ENCODE data around the gene FUT7.
A peak's percentile ranks its signal among the peaks of the same experiment; 100 is the strongest.

FUT7 gene

DNA sequence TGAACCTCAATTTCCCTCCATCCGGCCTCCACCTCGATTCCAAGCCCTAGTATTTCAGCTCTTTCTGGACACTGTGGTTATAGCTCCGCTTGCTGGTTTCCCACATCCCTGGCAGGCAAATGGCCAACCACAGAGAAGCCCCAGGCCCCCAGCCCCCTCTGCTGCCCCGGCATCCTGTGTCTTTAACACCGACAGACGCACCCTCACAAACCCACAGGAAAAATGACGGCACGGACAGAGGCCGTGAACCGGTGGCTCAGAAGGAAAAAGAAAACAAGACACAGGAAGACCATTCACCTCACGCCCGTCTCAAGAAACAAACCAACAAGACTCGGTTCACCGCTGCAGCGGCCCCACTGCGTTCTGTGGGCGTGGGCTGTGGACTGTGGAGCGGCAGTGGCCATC lies 34.1 kb downstream of the FUT7 start:
- Histone ChIP-seq H3K27ac (no peak overlapping the region), H3K4me3 (ENCODE audit: low read depth in 1 of 2, low read length in 1 of 2) (no peak overlapping the region)
- no peak for TF ChIP-seq CTCF (IDR thresholded peaks at IDR 0.05)

DNA sequence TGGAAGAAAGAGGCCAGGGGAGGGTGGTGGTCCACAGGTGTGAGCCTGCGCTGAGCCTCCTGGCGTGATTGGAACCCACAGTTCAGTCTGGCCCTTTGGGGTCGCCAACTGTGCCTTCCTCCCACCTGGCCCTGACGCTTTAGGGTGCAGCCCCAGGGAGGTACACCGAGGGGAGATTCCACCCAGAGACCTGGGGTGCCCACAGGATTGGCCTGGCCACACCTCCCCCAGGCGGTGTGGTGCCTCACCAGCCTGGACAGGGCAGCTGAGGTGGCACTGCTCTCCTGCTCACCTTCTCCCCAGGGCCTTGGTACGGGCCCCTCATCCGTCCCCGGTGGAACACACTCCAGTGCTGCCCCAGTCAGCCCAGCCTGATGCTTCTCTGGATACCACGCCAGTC lies 34.5 kb downstream of the FUT7 start:
- H3K36me3 ChIP-seq, result no peaks in the 10 kb centered on the region
- no peak for TF ChIP-seq CTCF (IDR thresholded peaks at IDR 0.05)
- no peak overlapping the region for H3K27ac ChIP-seq
- H3K27me3 ChIP-seq, result peaks cover 46% of the 10 kb centered on the region
- H3K9me3 ChIP-seq, result no peaks in the 10 kb centered on the region
- H3K4me1 ChIP-seq (ENCODE audit: control insufficient read depth in 1 of 2, insufficient read depth in 1 of 2, low read depth in 1 of 2, low read length in 1 of 2), result peaks cover 61 to 96% of the 10 kb centered on the region in 2 experiments
- no peak overlapping the region for H3K4me3 ChIP-seq (ENCODE audit: low read depth in 1 of 2, low read length in 1 of 2)

More for the DNA sequence above, 34.1 kb downstream of the FUT7 start:
- H3K4me1 ChIP-seq (ENCODE audit: control insufficient read depth in 1 of 2, insufficient read depth in 1 of 2, low read depth in 1 of 2, low read length in 1 of 2), result peaks cover 57 to 95% of the 10 kb centered on the region in 2 experiments
- H3K36me3 ChIP-seq, result no peaks in the 10 kb centered on the region
- H3K27me3 ChIP-seq, result peaks cover 46% of the 10 kb centered on the region
- no peaks in the 10 kb centered on the region for H3K9me3 ChIP-seq

DNA sequence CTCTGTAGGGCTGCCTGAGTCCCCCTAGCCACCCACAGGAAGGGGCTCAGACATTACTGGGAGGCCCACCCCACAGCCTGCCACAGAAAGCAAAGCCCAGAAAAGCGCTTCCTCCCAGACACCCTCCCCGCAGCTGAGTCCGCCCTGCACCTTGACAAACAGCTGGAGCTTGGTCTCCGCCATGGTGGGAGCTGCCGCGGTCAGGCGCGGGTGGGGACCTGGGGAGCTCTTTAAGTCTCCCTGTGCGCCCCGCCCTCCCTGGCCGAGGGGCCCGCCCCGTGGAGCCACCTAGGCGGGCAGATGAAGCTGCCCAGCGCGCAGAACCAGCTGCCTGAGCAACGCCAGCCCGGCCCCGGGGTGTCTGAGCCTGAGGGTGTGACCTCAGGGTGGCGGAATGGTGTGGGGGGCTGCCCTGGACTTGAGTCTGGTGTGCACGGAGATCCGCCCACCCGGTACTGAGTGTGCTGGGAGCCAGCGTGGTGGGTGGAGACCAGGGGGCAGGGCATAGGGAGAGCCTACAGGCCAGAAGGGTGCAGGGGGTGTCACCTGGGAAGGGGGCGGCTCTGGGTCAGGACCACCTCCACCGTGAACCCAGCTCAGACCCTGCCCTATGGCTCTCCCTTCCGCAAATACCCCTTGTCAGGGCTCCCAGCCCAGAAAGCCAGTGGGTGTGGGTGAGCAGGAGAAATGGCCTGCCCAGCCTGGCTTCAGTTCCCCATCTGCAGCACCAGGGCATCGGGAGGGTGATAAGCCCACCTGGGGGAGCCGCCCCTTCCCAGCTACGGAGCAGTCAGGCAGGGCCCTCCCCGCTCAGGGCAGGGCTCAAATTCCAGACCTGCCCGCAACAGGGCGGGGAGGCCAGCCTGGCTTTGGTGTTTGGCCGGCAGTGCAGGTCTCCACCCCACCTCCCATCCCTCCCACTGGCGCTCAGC lies 35.3 kb downstream of the FUT7 start, which contains the start of gene CLIC3:
TSS of gene CLIC3 (minus strand) at position 208 of the 932 bp plus-strand sequence. CDS start at position 183, 25 bp downstream.
- peaks cover 46% of the 10 kb centered on the region for H3K27me3 ChIP-seq
- peak within 1 kb of the TSS in 1 of 2 experiments; percentile 26 for H3K4me3 ChIP-seq (ENCODE audit: low read depth in 1 of 2, low read length in 1 of 2)
- no peak for TF ChIP-seq CTCF (IDR thresholded peaks at IDR 0.05)
- no peaks in the 10 kb centered on the region for H3K9me3 ChIP-seq
- H3K27ac ChIP-seq, result no peak within 1 kb of the TSS
- H3K4me1 ChIP-seq (ENCODE audit: control insufficient read depth in 1 of 2, insufficient read depth in 1 of 2, low read depth in 1 of 2, low read length in 1 of 2), result peaks cover 57 to 95% of the 10 kb centered on the region in 2 experiments
- no peaks in the 10 kb centered on the region for H3K36me3 ChIP-seq

GRCh38 chr9:136995772-136996311 lies 36.0 kb downstream of the FUT7 start:
- Histone ChIP-seq H3K4me1 (ENCODE audit: control insufficient read depth in 1 of 2, insufficient read depth in 1 of 2, low read depth in 1 of 2, low read length in 1 of 2) (peaks cover 55 to 93% of the 10 kb centered on the region in 2 experiments), H3K27ac (no peak overlapping the region), H3K27me3 (peaks cover 46% of the 10 kb centered on the region), H3K36me3 (no peaks in the 10 kb centered on the region), H3K4me3 (ENCODE audit: low read depth in 1 of 2, low read length in 1 of 2) (no peak overlapping the region), H3K9me3 (no peaks in the 10 kb centered on the region)
- TF ChIP-seq CTCF (IDR thresholded peaks at IDR 0.05), result no peak

GRCh38 chr9:136995362-136995761 lies 36.5 kb downstream of the FUT7 start:
- no peak for TF ChIP-seq CTCF (IDR thresholded peaks at IDR 0.05)
- H3K4me3 ChIP-seq (ENCODE audit: low read depth in 1 of 2, low read length in 1 of 2), result no peak overlapping the region
- no peaks in the 10 kb centered on the region for H3K9me3 ChIP-seq
- H3K36me3 ChIP-seq, result no peaks in the 10 kb centered on the region
- H3K27ac ChIP-seq, result no peak overlapping the region
- peaks cover 50 to 88% of the 10 kb centered on the region in 2 experiments for H3K4me1 ChIP-seq (ENCODE audit: control insufficient read depth in 1 of 2, insufficient read depth in 1 of 2, low read depth in 1 of 2, low read length in 1 of 2)
- H3K27me3 ChIP-seq, result peaks cover 51% of the 10 kb centered on the region
